C4-2B (cell line): ENCODE results near the gene ATP1B3.
"Not testable (repeated sequence)": the region's sequence is repeated elsewhere in the genome, so short reads cannot be mapped to it uniquely, and the experiment has no call there.

Source experiments
- H3K27ac ChIP-seq: fragments of 450-650 bp; 2 replicates; pipeline ENCODE4 v1.5.1; 2017
- CTCF ChIP-seq: fragments of 450-650 bp; conservative IDR thresholded peaks from 2 replicates; pipeline ENCODE4 v1.5.1; 2017; ENCODE audit warnings: mild to moderate bottlenecking
- ZFX ChIP-seq: fragments of 450-650 bp; IDR thresholded peaks from 2 replicates; pipeline ENCODE4 v1.6.1; 2017

ATP1B3 gene

GRCh38 chr3:141894524-141895176, 18.2 kb downstream of the ATP1B3 start:
- H3K27ac ChIP-seq, result no peak overlapping the region
- TF ChIP-seq ZFX (no peak), CTCF (no peak)

DNA sequence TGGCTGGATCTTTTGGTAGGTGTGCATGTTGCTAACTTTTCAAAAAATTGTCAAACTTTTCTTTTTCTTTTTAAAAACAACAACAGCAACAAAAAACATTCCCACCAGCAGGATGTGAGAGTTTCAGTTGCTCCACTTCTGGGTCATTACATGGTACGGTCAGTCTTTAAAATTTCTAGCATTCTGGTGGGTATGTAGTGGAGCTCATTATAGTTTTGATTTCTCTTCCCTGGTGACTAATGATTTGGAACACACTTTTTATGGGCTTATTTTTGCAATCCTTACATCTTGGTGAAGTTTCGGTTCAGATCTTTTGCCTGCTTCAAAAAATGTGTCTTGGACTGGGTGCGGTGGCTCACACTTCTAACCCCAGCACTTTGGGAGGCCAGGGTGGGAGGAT, 19.3 kb downstream of the ATP1B3 start:
- TF ChIP-seq ZFX, result no peak
- no peak overlapping the region for H3K27ac ChIP-seq

GRCh38 chr3:141898908-141899307, 22.5 kb downstream of the ATP1B3 start:
- no peak overlapping the region for H3K27ac ChIP-seq
- no peak for TF ChIP-seq ZFX
- no peak for TF ChIP-seq CTCF

GRCh38 chr3:141900343-141900742, 23.9 kb downstream of the ATP1B3 start:
- TF ChIP-seq ZFX, result no peak
- TF ChIP-seq CTCF, result no peak
- H3K27ac ChIP-seq, result no peak overlapping the region

DNA sequence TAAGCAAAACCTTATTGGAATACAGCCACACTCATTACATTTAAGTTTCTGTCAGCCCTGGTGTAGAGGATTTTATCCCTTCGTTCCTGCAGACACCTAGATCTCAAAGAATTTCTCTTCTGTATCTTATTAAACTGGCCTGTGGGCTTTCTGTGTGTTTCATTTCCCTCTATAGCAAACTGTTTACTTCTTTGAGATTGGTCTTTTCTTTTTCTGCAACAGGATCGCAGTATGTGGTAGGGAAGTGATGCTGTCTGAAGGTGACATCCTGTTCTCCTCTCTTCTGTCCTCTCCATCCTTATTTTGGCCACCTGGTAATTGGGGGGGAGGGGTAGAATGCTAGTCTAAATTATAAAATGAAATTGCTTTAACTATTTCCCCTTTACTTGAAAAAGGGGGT, 25.5 kb downstream of the ATP1B3 start:
- TF ChIP-seq ZFX, result no peak
- no peak for TF ChIP-seq CTCF
- no peak overlapping the region for H3K27ac ChIP-seq

DNA sequence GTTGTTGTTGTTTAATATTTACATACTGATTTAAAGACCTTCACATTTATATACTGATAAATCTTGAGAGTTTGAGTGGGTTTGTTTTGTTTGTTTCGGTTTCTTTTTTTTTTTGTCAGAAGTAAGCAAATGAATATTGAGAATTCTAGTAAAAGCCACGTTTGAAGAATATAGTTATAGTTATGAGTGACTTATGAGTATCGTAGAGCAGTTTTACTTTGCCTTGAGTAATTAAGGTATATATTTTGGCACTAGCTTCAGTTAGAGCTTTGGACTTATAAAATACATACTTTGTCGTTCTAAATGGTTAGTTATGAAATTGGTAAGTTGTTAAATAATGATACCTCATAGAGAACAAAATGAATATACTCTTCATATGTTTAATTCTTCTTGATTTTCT, 27.8 kb downstream of the ATP1B3 start:
- TF ChIP-seq CTCF, result no peak
- TF ChIP-seq ZFX, result no peak
- no peak overlapping the region for H3K27ac ChIP-seq

GRCh38 chr3:141905129-141905528, 28.7 kb downstream of the ATP1B3 start:
- no peak overlapping the region; the same call in 1 of the 2 replicates for H3K27ac ChIP-seq
- TF ChIP-seq CTCF (no peak), ZFX (no peak)

- no peak for TF ChIP-seq ZFX
- TF ChIP-seq CTCF, result no peak
- no peak overlapping the region for H3K27ac ChIP-seq
These were observed 33.0 kb downstream of the ATP1B3 start for GRCh38 chr3:141909408-141909807.

DNA sequence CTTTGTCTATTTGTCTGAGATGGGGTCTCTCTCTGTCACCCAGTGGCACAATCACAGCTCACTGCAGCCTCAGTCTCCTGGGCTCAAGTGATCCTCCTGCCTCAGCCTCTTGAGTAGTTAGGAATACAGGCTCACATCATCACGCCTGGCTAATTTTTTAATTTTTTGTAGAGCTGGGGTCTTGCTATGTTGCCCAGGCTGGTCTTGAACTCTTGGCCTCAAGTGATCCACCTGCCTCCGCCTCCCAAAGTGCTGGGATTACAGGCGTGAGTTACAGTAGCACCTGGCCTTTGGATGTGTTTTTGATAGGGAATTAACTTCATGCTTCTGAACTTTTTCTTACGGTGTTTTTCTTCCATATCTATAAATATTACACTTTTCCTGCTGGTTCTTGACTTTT, 33.5 kb downstream of the ATP1B3 start:
- not testable (repeated sequence) for H3K27ac ChIP-seq
